Transverse colon (tissue), 4 donors: Measurements from ENCODE around the gene DVL1. TPM values are rescaled to one million over a fixed set of nuclear protein-coding genes. Genes with fewer than 3 reads are reported as not detected.
A peak's percentile ranks its signal among the peaks of the same experiment; 100 is the strongest.

Source experiments
- DNase-seq: peaks from one replicate; pipeline ENCODE4 v3.0.0-alpha.2; 2019
- H3K27ac ChIP-seq, 4 donors: fragments of 200-600 bp; sonication (generic); 2 replicates each; pipeline ENCODE4 v1.5.1; 2016 to 2018; ENCODE audit warnings: inconsistent platforms in 4 of 4
- H3K27me3 ChIP-seq: fragments of 200-600 bp; sonication (generic); 2 replicates; pipeline ENCODE4 v1.5.1; 2017; ENCODE audit warnings: inconsistent platforms
- H3K36me3 ChIP-seq, 4 donors: fragments of 200-600 bp; sonication (generic); 2 replicates each; pipeline ENCODE4 v1.5.1; 2017 to 2019; ENCODE audit warnings: inconsistent platforms in 4 of 4
- H3K4me1 ChIP-seq, 4 donors: fragments of 200-600 bp; sonication (generic); 2 replicates each; pipeline ENCODE4 v1.5.1; 2017 to 2020; ENCODE audit warnings: inconsistent platforms in 4 of 4
- H3K4me3 ChIP-seq, 4 donors: fragments of 200-600 bp; sonication (generic); 1 replicate in 1 of 4; 2 replicates in 3 of 4; pipeline versions ENCODE4 v1.5.1 to v1.6.1; 2017 to 2019; ENCODE audit warnings: inconsistent platforms in 4 of 4
- H3K9me3 ChIP-seq, 2 donors: fragments of 200-600 bp; sonication (generic); 2 replicates each; pipeline ENCODE4 v1.5.1; 2017 to 2019; ENCODE audit warnings: inconsistent platforms in 2 of 2
- CTCF ChIP-seq, 5 experiments: fragments of 200-600 bp in 3 of 5; fragments of 450-650 bp in 2 of 5; sonication (generic) in 3 of 5; IDR thresholded peaks; 1 replicate in 2 of 5; 2 replicates in 3 of 5; pipeline ENCODE4 v1.5.1; 2016 to 2017; ENCODE audit warnings: antibody characterized with exemption in 5 of 5, inconsistent platforms in 3 of 5, mild to moderate bottlenecking in 2 of 5, moderate library complexity in 1 of 5
- EP300 ChIP-seq: sonication (generic); formaldehyde crosslinking; IDR thresholded peaks from one replicate; pipeline ENCODE4 v1.6.1; 2017; ENCODE audit warnings: antibody characterized with exemption, low read depth
- POLR2A ChIP-seq: fragments of 450-650 bp; IDR thresholded peaks from one replicate; pipeline ENCODE4 v1.6.1; 2016; ENCODE audit warnings: antibody characterized with exemption, mild to moderate bottlenecking, moderate library complexity
- POLR2AphosphoS5 ChIP-seq, 3 donors: sonication (generic); formaldehyde crosslinking; IDR thresholded peaks; one replicate each; pipeline ENCODE4 v1.6.1; 2016; ENCODE audit warnings: antibody characterized with exemption in 3 of 3
- WGBS, 2 donors: methylation state at CpG; one replicate each; pipeline ENCODE4 v1.1.5; 2018; ENCODE audit warnings: low coverage in 1 of 2; 5-methylcytosine and 5-hydroxymethylcytosine counted together
- in situ Hi-C, 4 donors: fragments of 200-750 bp; cut with MboI; loops; one replicate each; pipeline versions ENCODE4 v1.15.0 to v1.15.1; 2017; ENCODE audit warnings: low sequenced_read_pairs in 3 of 4, low pct_ligation_motif_present in 1 of 4, low pct_unique_long_range_greater_than_20kb in 1 of 4
- intact Hi-C: fragments of 100-400 bp; cut with DNase I; formaldehyde crosslinking; loops from one replicate; pipeline ENCODE4 v1.15.1; 2023; ENCODE audit warnings: low total_unique reads
- total RNA-seq, 4 donors: library from RNA; depleted of rRNA; stranded (reverse); fragments of >200 nt; gene quantifications; one replicate each; pipeline ENCODE4 v1.1.0, GENCODE V29; 2016

DVL1 gene
- total RNA-seq, 4 donors from 2014 or later: 103 to 182 (median 115) TPM

DNA sequence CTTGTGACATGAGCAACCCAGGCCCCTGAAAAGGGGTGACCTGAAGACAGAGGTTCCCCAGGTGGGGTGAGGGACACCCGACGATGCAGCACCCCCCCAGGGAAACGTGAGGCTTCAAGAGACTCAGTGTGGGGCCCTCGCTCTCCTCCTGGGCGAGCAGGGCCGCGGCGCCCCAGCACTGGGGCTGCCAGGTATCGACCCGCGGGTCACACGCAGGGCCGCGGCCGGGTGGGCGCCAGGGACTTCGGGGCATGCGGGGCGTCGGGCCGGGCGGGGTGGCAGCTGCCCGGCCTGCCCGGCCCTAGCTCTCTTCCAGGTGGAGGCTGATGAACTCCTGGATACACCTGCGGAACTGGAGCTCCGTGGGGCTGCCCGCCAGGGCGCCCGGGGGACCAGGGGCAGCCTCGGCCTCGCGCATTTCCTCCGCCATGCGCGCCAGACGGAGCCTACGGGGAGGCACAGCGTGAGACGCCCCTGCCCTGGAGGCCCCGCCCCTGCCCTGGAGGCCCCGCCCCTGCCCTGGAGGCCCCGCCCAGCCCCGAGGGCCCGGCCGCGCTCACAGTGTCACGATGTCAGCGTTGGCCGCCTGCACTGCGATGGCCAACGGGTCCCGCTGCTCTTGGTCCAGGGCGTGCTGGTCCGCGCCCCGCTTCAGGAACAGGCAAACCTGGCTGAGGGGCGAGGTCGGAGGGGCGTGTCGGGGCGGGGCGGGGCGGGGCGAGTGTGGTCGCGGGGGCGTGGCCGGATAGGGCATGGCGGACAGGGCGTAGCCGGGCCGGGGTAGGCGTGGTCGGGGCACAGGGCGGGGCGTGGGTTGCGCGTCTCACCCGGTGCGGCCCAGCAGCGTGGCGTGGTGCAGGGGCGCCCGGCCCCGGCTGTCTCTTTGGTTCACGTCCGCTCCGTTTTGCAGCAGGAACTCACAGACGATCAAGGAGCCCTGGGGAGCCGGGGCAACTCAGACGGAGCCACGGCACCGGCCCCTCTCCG, 55.7 kb downstream of the DVL1 start:
- Histone ChIP-seq H3K36me3 (no peaks in the 10 kb centered on the region), H3K27me3 (no peaks in the 10 kb centered on the region), H3K4me1 (peaks cover 0 to 12% (median 10%) of the 10 kb centered on the region in 4 donors), H3K27ac (no peak overlapping the region), H3K9me3 (no peaks in the 10 kb centered on the region), H3K4me3 (no peak overlapping the region)
- intact Hi-C loops: no loop called here
- TF ChIP-seq EP300 (no peak), POLR2A (no peak), CTCF (IDR thresholded peaks at IDR 0.05) (no peak), POLR2AphosphoS5 (IDR thresholded peaks at IDR 0.05) (no peak)
- in situ Hi-C loops: no loop called here
- no peak for DNase-seq
- 85% methylated on average over 63 of the region's 94 CpGs; no CpG with 5 or more reads in 1 of the 2 donors for WGBS, 2 donors

DNA sequence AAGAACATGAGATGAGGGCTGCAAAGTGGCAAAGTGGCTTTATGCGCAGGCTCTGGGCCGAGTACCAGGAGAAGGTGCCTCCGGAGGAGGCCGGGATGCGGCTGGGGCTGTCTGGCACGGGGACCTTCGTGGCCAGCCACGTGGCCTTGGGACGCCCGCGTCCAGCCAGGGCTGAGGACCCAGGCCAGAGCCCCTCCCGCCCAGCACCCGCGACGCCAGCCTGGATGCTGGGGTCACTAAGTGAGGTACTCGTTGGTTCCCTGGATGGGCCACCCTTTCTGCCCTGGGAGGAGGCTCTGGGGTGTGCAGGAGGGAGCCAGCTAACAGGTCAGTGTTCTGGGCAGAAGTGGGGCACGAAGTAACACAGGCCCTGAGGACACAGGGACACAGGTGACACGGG, 56.4 kb downstream of the DVL1 start:
- 95% methylated on average over 16 of the region's 18 CpGs; no CpG with 5 or more reads in 1 of the 2 donors for WGBS, 2 donors
- H3K4me3 ChIP-seq: no peak overlapping the region
- H3K4me1 ChIP-seq: peaks cover 0 to 12% (median 10%) of the 10 kb centered on the region in 4 donors
- peaks cover 2% of the 10 kb centered on the region for H3K27me3 ChIP-seq
- DNase-seq: no peak
- H3K27ac ChIP-seq: no peak overlapping the region
- intact Hi-C loops: no loop called here
- no peaks in the 10 kb centered on the region for H3K9me3 ChIP-seq
- in situ Hi-C loops: no loop called here
- H3K36me3 ChIP-seq: no peaks in the 10 kb centered on the region
- TF ChIP-seq POLR2A: no peak
- no peak for TF ChIP-seq CTCF (IDR thresholded peaks at IDR 0.05)
- TF ChIP-seq POLR2AphosphoS5 (IDR thresholded peaks at IDR 0.05): no peak
- TF ChIP-seq EP300: no peak

GRCh38 chr1:1292442-1292779, 56.8 kb downstream of the DVL1 start:
- DNase-seq: no peak
- in situ Hi-C loops: no loop called here
- WGBS, 2 donors: 91% methylated on average over 8 of the region's 9 CpGs; no CpG with 5 or more reads in 1 of the 2 donors
- Histone ChIP-seq H3K4me1 (peaks cover 0 to 12% (median 10%) of the 10 kb centered on the region in 4 donors), H3K27ac (no peak overlapping the region), H3K27me3 (peaks cover 6% of the 10 kb centered on the region), H3K4me3 (no peak overlapping the region), H3K36me3 (no peaks in the 10 kb centered on the region), H3K9me3 (no peaks in the 10 kb centered on the region)
- TF ChIP-seq CTCF (IDR thresholded peaks at IDR 0.05) (no peak), POLR2AphosphoS5 (IDR thresholded peaks at IDR 0.05) (no peak), POLR2A (no peak), EP300 (no peak)
- intact Hi-C loops: no loop called here

DNA sequence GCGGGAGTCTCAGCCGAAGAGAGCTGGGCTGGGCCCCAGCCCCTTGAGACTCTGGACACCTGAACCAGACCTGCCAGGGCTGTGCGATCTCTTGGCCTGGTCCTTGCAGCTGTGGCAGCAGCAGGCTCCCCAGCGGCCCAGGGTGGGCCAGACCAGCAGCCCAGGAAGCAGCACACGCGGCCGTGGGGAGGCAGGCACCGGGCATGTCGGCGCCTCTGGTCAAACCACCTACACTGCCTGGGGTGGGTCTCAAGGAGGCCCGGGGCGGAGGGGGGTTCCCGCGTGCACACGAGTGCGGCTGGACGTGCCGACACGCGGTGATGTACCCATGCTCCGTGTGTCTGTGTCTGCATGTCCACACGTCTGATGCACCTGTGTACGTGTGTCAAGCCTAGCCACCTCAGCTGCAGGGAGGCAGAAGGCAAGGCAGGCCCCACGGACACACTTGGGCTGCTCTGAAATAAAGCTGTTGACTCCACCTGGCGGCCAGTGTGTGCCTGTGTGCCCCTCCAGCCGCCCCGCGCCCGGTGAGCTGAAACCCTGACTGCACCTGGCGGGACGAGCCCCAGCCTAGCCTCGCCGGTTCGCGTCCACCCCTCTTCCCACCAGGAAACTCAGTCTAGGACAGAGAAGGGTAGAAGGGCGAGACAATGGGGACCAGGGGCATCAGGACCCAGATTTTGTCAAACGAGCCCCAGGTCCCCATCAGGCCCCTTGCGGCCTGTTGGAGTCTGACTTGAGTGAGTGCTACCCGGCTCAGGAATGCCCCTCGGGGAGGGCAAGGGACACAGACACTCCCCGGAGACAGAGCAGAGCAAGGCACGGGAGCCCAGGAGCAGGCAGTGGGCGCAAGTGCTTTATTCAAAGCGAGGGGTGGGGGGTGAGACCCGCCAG, 57.4 kb downstream of the DVL1 start:
- no peak overlapping the region for H3K4me3 ChIP-seq
- peaks cover 12% of the 10 kb centered on the region for H3K27me3 ChIP-seq
- intact Hi-C loops (loop anchor here (2.0 kb wide), 1 partner anchor 169 kb away; no protein-coding TSS in a partner anchor), in situ Hi-C loops (no loop called here)
- no peaks in the 10 kb centered on the region for H3K36me3 ChIP-seq
- 55% methylated on average over 25 of the region's 45 CpGs; no CpG with 5 or more reads in 1 of the 2 donors for WGBS, 2 donors
- TF ChIP-seq EP300 (no peak), POLR2AphosphoS5 (IDR thresholded peaks at IDR 0.05) (peak in 1 of 3 donors; percentile 6), POLR2A (no peak), CTCF (IDR thresholded peaks at IDR 0.05) (peak; percentile 61 to 91 (median 70))
- H3K27ac ChIP-seq: no peak overlapping the region
- peak; percentile 85 for DNase-seq
- peaks cover 0 to 12% (median 10%) of the 10 kb centered on the region in 4 donors for H3K4me1 ChIP-seq
- no peaks in the 10 kb centered on the region for H3K9me3 ChIP-seq
